T-helper 9 cell (primary cell): Measurements from ENCODE around the gene ITGB8.
"Not testable (repeated sequence)": the region's sequence is repeated elsewhere in the genome, so short reads cannot be mapped to it uniquely, and the experiment has no call there.

Experiments used
- DNase-seq: peaks from one replicate; pipeline ENCODE4 v3.0.0-alpha.2; 2020

The ITGB8 gene

DNA sequence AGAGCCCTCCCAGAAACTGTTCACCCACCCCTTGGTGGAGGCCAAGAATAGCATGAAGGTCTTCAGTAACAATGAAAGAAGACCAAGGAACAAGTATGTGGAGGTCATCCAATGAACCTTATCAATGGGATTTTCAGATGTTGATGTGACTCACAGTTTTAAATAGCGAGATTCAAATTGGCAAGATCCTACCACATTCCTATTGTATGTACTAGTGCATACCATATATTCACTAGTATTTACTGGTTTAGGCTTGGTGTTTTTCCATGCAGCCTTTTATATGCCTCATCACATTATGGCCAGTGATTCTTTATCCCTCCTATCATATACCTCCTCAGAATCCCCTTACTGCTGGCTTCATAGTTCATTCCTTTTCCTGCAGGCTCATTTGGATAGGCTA lies 54.4 kb downstream of the ITGB8 start:
- no peak for DNase-seq

DNA sequence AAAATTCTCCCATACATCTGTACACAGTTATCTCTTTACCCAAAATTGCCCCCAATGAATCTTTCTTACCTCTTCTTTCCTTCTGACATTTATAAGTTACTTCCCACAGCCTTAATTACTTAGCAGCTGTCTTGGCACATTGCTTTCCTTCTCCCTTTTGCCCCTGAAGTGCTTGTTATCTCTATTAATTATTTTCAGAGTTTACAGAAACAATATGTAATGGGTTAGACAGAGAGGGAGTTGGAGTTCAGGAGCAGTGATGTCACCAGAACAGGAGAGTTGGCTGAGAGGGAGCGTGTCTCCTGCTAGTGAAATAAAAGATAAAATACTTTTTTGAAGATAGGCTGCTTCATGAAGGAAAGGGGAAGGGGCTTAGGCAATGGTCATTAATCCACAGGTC lies 57.4 kb downstream of the ITGB8 start:
- DNase-seq, result no peak

DNA sequence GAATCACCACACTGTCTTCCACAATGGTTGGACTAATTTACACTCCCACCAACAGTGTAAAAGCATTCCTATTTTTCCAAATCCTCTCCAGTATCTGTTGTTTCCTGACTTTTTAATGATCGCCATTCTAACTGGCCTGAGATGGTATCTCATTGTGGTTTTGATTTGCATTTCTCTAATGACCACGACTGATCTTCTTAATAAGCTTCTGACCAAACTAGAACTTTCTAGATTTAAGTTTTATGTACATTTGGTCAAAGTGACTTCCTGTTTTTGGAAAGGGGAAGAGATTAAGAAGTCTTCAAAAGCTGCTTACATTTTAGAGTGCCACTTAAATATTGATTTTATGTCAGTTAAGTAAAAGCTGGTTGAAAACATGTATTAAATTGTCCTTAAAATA lies 58.5 kb downstream of the ITGB8 start:
- DNase-seq, result not testable (repeated sequence)

DNA sequence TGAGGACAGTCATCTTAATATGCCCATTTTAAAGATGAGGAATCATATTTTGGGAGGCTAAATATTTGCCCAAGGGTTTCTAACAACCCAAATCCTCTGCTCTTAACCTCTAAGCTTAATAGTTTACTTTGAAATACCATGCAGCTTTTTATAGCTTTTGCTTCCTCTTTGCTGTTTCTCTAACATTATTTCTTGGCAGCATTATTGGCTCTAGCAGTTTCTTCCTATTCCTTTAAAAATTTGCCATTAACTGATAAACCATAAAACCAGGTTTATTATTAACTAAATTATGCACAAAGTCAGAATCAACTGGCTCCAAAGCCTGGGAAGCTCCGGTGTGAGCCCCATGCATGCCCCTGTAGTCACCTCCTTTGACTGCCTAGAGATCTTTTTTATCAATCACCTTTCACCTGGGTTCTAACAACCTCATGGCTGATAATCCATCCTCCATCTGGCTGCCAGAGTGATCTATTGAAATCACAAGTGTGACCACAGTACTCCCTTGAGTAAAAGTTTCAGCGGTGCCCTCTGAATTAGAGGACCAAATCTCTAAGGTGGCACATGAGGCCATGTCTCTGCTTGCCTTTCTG lies 62.4 kb downstream of the ITGB8 start:
- DNase-seq, result no peak

DNA sequence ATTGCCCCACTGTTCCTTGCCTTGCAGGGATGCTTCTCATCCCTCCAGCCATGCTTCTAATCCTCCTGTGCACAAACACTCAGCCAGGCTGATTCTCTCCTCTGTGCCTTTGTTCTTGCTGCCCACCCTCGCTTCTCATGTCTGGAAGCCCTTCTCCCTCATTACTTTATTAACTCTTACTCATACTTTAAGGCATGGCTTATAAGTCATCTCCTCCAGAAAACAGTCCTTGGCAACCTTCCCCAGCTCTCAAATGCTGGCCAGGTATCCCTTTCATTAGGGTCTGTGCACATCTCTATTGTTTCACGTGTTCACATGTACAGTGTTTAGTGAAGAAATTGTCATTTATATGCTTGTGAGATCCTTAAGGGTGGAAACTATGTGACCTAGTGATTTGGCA lies 62.9 kb downstream of the ITGB8 start:
- DNase-seq, result no peak

DNA sequence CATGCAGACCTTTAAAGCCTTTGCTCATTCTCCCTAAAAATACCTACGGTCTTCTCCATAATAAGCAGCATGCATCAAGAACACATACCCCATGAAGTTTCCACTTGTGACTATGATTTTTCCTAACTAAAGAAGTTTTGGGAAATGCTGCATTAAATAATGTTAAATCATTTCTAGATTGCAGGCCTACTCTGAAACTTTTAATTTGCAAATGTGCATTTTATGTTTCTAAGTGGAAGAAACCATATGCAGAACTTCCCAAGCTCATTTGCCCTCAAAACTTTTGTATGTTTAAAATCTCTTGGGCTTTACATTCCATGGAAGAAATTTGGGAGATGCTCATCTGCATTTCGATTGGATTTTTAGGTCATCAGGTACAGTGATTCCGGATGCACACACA lies 63.6 kb downstream of the ITGB8 start:
- DNase-seq, result no peak

DNA sequence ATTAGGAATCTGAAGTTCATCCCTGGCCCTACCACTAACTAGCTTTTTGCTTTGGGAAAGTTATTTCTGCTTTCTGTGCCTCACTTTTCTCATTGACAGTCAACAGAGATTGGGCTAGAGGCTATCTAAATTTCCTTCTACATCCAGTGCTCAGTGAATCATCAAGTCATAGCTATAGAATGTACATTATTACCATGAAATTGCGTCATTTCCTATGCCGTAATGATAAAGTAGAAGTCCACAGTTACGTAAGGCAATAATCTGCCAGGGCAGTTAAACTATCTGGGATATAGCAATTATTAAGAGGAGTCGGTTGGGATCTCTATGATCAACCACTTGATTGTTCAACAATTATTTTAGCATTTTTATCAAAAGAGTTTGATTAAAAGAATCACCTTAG lies 64.4 kb downstream of the ITGB8 start:
- no peak for DNase-seq

DNA sequence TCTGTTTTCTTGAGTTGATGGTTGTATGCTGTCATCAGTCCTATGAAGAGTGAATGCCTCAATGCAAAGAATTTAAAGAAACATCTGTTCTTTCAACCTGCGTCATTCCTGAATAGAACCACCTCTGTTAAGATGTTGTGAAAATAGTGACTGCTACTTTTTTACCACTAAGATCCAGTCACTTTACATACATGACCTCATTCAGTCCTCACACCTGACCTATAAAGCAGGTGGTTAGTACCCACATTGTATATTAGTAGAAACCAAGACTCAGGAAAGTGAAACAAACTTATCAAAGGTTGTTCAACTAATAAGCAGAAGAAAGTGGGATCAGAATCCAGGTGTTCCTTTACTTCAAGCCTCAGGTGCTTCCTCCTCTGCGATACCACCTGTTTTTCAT lies 64.8 kb downstream of the ITGB8 start:
- no peak for DNase-seq

DNA sequence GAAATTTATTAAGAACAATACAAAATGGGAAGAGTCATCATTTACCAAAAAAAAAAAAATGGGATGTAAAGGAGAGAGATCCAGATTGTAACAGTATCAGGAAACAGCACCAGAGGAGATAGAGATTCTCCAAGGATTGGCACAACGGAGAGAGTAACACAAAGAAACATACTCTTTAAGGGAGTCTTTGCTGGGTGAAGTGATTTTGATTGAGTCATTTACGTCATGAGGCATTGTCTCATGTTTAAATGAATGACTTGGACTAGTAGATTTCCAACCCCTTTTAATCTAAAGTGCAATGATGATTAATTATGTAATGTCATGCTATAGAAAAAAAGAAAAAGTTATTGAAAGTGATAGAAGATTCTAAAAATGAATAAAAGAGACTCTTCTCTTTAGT lies 68.8 kb downstream of the ITGB8 start:
- DNase-seq, result no peak

DNA sequence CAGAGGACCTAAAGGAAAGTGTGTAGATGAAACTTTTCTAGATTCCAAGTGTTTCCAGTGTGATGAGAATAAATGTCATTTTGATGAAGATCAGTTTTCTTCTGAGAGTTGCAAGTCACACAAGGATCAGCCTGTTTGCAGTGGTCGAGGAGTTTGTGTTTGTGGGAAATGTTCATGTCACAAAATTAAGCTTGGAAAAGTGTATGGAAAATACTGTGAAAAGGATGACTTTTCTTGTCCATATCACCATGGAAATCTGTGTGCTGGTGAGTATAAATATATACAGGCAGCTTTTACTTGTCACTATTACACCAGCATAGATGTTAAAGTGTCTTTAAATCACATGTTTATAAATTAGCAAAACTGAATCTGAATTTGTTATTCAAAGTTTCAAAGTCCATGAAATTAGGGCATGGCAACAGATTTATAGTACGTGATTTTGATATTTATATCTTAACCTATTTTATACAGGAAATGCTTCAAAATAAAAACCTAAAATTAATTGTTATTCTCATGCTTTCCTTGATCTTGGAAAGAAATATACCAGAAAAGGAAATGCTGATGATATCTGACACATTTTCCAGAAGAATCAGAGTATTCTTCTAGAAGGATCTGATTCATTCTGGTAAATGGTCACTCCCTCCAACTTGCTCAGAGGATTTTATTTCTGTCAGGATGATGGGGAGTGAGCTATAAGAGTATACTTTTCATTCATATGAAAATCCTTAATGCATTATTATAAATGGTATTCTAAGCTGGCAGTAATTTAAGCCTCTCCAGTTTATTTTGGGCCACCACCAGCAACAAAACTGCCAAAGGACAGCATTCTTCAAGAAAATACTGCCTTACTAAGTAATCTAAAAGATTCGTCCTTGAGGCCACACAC lies 71.4 kb downstream of the ITGB8 start:
- no peak for DNase-seq

DNA sequence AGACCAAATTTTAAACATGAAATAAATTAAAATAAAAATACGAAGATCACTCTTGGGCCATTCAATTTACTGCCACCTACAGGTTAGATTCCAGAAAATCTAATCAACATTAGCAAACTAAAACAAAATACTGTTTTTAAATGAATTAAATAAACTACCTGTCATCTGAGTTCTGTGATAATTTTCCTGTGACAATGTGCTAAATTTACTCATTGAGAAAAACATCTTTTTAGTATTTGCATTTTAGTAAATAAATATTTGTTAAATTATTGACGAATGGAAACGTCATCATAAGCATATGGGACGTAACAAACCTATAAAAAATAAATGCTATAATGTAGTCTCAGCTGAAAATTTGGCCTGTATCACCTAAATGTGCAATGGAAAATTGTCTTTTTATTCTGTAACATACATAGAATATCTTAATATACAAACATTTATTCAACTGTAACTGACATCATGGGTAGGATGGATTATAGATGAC lies 72.1 kb downstream of the ITGB8 start:
- no peak for DNase-seq

DNA sequence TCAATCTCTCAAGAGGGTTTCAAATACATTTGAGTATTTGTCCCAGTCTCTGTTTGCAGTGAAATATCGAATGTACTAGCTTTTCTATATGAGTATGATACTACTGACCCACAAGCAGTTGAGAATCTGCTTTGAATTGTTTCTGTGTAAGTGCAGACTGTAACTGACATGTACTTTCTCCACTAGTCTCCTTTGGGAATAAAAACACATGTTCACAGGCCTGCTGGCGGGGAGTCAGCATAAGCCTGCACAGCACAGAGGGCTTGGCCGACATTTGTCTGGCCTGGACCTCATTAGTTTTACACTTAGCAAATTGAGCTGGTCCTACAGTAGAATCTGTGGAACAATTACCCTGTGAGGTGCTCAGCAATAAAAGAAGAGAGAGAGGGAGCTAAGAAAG lies 72.6 kb downstream of the ITGB8 start:
- DNase-seq, result no peak

DNA sequence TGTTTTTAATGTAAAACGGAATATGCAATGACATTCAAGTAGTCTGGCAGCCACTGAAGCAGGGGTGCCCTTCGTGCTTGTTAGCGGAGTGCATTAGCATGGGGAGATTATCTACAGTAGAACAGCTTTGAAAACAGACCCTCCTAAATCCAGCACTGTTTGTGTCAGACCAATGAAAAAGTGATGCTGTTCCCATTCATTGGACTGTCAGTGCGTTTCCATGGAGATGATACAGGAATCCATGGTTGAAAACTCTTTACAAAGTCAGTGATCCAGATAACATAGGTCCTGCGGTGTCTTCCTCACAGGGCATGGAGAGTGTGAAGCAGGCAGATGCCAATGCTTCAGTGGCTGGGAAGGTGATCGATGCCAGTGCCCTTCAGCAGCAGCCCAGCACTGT lies 73.6 kb downstream of the ITGB8 start:
- no peak for DNase-seq

DNA sequence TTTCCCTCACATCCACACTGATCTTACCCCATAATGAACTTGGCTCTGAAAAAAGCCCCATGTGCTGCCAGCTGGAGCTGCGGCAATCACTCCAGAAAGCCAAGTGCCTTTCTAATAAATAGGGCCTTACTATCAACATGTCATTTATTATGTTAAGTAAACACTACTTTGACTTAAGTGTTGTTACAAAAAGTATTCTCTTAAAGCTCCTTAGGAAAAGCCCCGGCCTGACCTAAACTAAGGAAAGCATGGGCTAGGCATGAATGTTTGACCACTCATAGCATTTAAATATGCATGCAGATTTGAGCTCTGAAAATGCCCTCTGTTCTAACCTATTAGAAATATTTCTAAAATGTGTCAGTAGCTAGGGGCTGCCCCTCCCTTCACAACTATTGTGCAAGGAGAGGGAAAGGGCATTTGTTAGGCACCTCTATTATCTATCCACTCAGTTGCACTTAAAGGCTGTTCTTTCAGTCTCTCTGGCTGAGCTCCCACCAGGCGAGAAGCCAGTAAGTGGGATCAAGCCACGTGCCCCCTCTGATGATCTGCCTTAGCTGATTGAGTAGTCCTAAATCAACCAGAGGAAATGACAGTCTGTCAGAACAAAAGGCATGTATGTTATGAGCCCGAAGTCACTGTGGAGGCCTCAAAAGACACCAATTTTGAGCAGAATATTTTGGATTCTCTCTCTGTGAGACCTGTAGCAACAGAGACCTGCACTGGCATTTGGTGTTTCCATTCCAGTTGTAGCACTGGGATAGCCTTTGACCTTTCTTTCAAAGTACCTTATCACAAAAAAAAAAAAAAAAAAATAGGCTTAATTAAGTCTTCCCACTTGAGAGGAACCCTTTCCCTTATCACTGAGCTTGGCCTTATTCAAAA lies 77.1 kb downstream of the ITGB8 start:
- DNase-seq, result no peak

DNA sequence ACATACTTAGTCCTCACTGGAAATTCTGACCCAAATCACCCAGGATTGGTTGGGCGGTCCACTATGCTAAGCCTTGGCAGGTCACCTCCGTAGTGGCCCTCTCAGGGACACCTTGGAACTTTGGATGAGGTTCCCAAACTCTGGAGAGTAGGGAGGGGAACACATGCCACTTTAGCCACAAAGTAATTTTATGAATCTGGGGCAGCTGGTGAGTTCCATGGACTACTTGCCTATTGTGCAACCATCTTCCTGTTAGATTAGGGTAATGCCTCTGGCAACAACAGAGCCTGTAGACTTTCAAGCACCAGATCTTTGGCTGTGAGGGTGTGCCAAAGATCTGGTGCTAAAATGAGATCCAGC lies 77.7 kb downstream of the ITGB8 start:
- no peak for DNase-seq

DNA sequence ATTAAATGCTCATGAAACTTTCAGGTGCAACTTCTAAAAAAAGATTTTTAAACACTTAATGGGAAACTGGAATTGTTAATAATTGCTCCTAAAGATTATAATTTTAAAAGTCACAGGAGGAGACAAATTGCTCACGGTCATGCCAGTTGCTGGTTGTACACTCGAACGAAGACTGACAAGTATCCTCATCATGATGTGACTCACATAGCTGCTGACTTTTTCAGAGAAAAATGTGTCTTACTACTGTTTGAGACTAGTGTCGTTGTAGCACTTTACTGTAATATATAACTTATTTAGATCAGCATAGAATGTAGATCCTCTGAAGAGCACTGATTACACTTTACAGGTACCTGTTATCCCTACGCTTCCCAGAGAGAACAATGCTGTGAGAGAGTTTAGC lies 79.3 kb downstream of the ITGB8 start:
- no peak for DNase-seq

DNA sequence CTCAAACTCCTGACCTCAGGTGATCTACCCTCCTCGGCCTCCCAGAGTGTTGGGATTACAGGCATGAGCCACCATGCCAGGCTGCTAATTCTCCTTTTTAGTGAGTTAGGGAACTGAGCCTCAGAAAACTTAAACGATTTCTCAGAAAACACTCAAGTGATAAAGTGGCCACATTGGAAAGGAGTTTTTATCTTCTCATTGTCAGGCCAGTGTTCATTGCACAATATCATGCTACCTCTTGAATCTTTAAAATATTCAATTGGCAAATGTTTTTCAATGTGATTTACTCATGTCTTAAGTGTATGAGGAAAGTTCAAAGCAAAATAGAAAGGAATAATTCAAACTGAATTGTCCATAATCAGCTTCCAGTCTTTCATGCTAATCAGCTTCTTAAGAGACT lies 80.7 kb downstream of the ITGB8 start:
- DNase-seq, result no peak

DNA sequence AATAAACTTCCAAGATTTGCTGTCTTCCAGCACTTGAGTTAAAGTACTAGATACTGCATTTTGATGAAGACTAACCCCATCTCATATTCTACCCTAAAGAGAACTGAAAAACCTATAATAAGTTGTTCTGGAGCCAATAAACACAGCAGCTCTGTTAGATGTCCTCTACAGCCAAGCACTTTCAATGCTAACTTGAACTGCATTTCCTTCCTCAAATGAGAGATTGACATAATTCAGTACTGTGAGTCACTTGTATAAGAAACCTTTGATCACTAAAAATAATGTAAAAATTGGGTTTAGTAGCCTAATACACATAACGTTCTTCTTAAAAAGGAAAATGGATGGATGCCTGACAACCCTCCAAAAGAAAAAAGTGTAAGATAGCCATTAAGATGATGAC lies 81.3 kb downstream of the ITGB8 start:
- DNase-seq, result no peak

DNA sequence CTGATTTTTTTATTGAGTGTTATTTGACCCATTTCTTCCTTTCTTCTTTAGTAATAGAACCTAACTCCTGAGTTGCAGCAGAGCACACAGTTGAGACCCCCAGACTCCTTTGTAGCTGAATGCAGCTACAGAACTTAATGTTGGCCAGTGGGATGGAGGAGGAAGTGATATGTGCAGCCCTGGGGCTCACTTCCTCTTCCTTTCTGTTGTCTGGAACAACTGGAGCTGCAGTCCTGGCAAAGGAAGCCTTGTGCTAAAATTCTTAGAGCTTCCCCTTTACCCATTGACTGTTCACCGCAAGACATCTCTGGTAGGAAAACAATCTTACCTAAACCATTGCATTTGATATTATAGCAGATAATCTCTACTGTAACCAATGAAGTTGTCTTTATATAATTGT lies 86.6 kb downstream of the ITGB8 start:
- no peak for DNase-seq

DNA sequence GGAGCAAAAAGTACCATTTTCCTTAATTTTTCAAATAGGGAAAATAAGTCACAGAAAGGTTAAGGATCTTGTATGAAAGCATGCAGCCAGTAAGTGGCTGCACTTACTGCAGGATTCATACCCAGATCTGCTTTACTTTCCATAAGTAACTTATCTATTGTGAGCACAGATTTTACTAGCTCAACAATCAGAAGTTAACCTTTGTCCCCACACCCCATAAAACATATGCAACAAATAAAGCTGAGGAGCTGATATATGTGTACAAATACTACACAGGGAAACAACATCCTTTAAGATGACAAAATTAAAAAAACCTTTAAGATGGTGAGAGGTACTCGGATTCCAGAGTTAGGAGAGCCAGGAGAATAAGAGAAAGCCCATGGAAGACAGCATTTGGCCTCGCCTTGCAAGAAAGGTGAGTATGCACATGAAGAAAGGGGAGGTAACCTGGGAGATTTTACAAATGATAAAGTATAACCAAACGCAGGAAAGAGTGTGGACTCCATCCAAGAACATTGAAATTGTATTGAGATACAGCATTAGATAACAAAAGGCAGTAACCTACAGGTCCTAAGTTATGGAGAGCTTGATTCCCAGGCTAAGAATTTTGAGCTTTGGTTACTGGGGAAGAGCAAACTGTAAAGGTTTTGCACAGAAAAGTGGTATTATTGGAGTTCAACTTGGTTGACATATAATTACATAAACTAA lies 87.1 kb downstream of the ITGB8 start:
- no peak for DNase-seq

DNA sequence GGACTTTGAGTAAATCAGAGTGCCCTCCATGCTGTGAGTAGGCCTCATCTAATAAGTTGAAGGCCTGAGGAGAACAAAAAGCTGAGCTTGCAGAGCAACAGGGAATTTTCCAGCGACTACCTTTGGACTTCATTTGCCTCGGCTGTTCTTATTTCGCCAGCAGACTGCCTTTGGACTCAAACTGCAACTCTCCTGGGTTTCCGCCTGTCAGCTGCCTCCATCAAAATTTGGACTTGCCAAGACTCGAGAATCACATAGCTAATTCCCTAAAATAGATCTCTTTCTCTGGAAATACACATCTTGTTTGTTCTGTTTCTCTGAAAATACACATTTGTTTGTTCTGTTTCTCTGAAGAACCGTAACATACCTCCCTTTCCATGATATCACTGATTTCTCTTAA lies 93.8 kb downstream of the ITGB8 start:
- no peak for DNase-seq

DNA sequence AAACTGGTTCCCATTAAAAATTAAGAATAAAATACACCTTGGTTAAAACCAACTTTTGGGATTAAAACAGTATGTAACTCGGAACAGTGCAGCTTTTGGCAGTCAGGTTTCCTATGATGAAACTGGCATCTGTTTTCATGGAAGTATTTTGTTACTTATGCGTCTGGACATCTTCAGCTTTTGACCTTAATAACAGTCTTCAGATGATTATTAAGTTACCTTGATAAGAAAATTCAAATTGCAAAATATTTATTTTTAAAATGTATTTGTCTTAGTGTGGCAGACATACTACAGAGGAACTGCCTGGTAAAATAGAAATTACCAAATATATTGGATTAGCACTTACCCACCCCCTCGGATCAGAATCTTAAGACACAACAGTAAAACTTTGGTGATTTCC lies 100.0 kb downstream of the ITGB8 start:
- no peak for DNase-seq

DNA sequence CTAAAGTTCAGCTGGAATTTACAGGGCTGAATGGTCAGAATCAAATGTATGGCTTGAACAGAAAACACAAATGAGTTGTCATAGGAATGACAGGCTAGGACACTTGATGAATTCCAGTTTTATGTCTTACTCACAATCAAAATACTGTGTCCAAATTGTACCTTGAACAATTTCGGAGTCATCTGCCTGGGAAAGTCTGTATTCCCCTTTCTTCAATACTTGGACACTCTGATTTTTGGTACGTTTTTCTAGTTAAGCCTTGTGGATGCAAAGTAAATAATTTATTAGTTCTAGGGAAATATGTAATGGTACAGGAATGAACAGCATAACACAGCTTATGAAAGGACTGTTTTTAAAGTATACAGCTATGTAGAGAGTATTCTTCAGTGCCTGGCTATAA lies 100.4 kb downstream of the ITGB8 start:
- DNase-seq, result no peak
